A673 (cell line): ENCODE data around the gene EPHA6.
"Not testable (repeated sequence)": the region's sequence is repeated elsewhere in the genome, so short reads cannot be mapped to it uniquely, and the experiment has no call there.

ENCODE experiments used
- EZH2 ChIP-seq: fragments of 200-600 bp; sonication (generic); IDR thresholded peaks from 2 replicates; pipeline ENCODE4 v1.6.1; 2017; ENCODE audit warnings: borderline replicate concordance, low read depth, mild to moderate bottlenecking, mixed read lengths, antibody characterized with exemption, low read length; ENCODE audit not compliant: poor library complexity, severe bottlenecking
- TF ChIP-seq, protein P1 (sequence below): fragments of 300-800, 200-600 bp; sonication (generic); conservative IDR thresholded peaks from 2 replicates; pipeline ENCODE4 v1.5.1; 2017; ENCODE audit warnings: low read depth, mild to moderate bottlenecking, antibody characterized with exemption, low read length, moderate library complexity, mixed read lengths

DNA sequence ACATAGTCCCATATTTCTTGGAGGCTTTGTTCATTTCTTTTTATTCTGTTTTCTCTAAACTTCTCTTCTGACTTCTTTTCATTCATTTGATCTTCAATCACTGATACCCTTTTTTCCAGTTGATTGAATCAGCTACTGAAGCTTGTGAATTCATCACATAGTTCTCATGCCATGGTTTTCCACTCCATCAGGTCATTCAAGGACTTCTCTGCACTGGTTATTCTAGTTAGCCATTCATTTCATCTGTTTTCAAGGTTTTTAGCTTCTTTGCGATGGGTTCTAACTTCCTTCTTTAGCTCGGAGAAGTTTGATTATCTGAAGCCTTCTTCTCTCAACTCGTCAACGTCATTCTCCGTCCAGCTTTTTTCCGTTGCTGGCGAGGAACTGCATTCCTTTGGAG lies 169.3 kb downstream of the EPHA6 start:
- TF ChIP-seq, protein P1, sequence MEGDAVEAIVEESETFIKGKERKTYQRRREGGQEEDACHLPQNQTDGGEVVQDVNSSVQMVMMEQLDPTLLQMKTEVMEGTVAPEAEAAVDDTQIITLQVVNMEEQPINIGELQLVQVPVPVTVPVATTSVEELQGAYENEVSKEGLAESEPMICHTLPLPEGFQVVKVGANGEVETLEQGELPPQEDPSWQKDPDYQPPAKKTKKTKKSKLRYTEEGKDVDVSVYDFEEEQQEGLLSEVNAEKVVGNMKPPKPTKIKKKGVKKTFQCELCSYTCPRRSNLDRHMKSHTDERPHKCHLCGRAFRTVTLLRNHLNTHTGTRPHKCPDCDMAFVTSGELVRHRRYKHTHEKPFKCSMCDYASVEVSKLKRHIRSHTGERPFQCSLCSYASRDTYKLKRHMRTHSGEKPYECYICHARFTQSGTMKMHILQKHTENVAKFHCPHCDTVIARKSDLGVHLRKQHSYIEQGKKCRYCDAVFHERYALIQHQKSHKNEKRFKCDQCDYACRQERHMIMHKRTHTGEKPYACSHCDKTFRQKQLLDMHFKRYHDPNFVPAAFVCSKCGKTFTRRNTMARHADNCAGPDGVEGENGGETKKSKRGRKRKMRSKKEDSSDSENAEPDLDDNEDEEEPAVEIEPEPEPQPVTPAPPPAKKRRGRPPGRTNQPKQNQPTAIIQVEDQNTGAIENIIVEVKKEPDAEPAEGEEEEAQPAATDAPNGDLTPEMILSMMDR: not testable (repeated sequence)
- TF ChIP-seq EZH2: not testable (repeated sequence)
